ENCODE measurements around the gene LONP2.
"Not testable (repeated sequence)": the region's sequence is repeated elsewhere in the genome, so short reads cannot be mapped to it uniquely, and the experiment has no call there.

Gene LONP2

GRCh38 chr16:48347980-48348379 lies 103.9 kb downstream of the LONP2 start:
- DNase-seq, result no peak

- no peak for DNase-seq
These were observed 106.6 kb downstream of the LONP2 start for GRCh38 chr16:48350736-48351135.

- DNase-seq, result no peak
These were observed 108.7 kb downstream of the LONP2 start for GRCh38 chr16:48352648-48353390.

- DNase-seq, result peak; percentile 37
These were observed 109.6 kb downstream of the LONP2 start for GRCh38 chr16:48353565-48354163.

- not testable (repeated sequence) for DNase-seq
These were observed 110.3 kb downstream of the LONP2 start for GRCh38 chr16:48354385-48354784.

GRCh38 chr16:48354877-48355855 lies 111.1 kb downstream of the LONP2 start:
- no peak for DNase-seq

- no peak for DNase-seq
These were observed 112.7 kb downstream of the LONP2 start for GRCh38 chr16:48356633-48357376.

- DNase-seq, result no peak
These were observed 114.3 kb downstream of the LONP2 start for GRCh38 chr16:48358419-48358818.

- DNase-seq, result no peak
These were observed 115.9 kb downstream of the LONP2 start for GRCh38 chr16:48359983-48360382.

GRCh38 chr16:48361012-48361411 lies 116.9 kb downstream of the LONP2 start:
- DNase-seq, result no peak

- DNase-seq, result no peak
These were observed 117.5 kb downstream of the LONP2 start for GRCh38 chr16:48361540-48362144.

- no peak for DNase-seq
These were observed 121.0 kb downstream of the LONP2 start for GRCh38 chr16:48365025-48365600.

GRCh38 chr16:48365601-48366164 lies 121.6 kb downstream of the LONP2 start:
- DNase-seq, result no peak

- DNase-seq, result peak; percentile 35
These were observed 122.3 kb downstream of the LONP2 start for GRCh38 chr16:48366165-48367093.

GRCh38 chr16:48367441-48368049 lies 123.4 kb downstream of the LONP2 start:
- DNase-seq, result no peak

GRCh38 chr16:48369765-48370164 lies 125.7 kb downstream of the LONP2 start:
- DNase-seq, result no peak

- no peak for DNase-seq
These were observed 126.1 kb downstream of the LONP2 start for GRCh38 chr16:48370229-48370628.

- DNase-seq, result not testable (repeated sequence)
These were observed 126.7 kb downstream of the LONP2 start for GRCh38 chr16:48370668-48371392.

GRCh38 chr16:48371393-48371780 lies 127.3 kb downstream of the LONP2 start:
- DNase-seq, result no peak
